PC-9 (cell line): ENCODE results near the gene APRT.

Experiments
- CTCF ChIP-seq: fragments of 200-600 bp; sonication (generic); conservative IDR thresholded peaks from 2 replicates; pipeline ENCODE4 v1.6.1; 2017; ENCODE audit warnings: mixed run types, antibody characterized with exemption, mild to moderate bottlenecking, moderate library complexity
- EZH2 ChIP-seq: fragments of 200-600 bp; sonication (generic); IDR thresholded peaks from 2 replicates; pipeline ENCODE4 v1.8.0; 2017; ENCODE audit warnings: antibody characterized with exemption, low read depth

GRCh38 chr16:88784074-88784855, 27.5 kb downstream of the APRT start:
- TF ChIP-seq EZH2 (no peak), CTCF (peak; percentile 60)
